A172 (cell line): ENCODE results near the gene EPHB1. TPM values are rescaled to one million over a fixed set of nuclear protein-coding genes. Genes with fewer than 3 reads are reported as not detected.

Experiments
- DNase-seq: peaks from one replicate; pipeline ENCODE4 v3.0.0-alpha.2; 2015; ENCODE audit warnings: low spot score
- total RNA-seq: library from RNA; depleted of rRNA; stranded (reverse); fragments of >200 nt; shearing (Covaris generic); gene quantifications from 2 replicates; pipeline ENCODE4 v1.2.3, GENCODE V29; 2014

EPHB1 gene
- total RNA-seq, 1 experiment from 2014 or later, result not detected

GRCh38 chr3:135242285-135242684, 447.2 kb downstream of the EPHB1 start:
- no peak for DNase-seq

GRCh38 chr3:135243616-135244015, 448.6 kb downstream of the EPHB1 start:
- DNase-seq, result no peak

- DNase-seq, result no peak
These were observed 451.0 kb downstream of the EPHB1 start for GRCh38 chr3:135246027-135246426.

GRCh38 chr3:135248213-135248612, 453.2 kb downstream of the EPHB1 start:
- no peak for DNase-seq

DNA sequence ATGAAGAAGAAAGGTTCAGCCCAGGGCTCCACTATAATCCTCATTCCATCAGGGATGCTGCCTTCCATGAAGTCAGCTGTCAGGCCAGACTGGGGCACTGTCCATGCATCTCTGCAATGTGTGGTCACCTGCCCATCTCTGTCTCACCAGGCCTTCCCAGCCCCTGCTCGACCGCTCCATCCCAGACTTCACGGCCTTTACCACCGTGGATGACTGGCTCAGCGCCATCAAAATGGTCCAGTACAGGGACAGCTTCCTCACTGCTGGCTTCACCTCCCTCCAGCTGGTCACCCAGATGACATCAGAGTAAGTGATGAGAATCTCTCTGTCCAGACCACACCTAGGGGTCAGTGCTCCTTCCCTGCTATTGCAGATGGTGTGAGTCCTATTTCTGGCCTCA, 454.1 kb downstream of the EPHB1 start:
- DNase-seq, result no peak

GRCh38 chr3:135258916-135259315, 463.9 kb downstream of the EPHB1 start:
- DNase-seq, result no peak

- DNase-seq, result no peak
These were observed 465.0 kb downstream of the EPHB1 start for GRCh38 chr3:135260025-135260424.

DNA sequence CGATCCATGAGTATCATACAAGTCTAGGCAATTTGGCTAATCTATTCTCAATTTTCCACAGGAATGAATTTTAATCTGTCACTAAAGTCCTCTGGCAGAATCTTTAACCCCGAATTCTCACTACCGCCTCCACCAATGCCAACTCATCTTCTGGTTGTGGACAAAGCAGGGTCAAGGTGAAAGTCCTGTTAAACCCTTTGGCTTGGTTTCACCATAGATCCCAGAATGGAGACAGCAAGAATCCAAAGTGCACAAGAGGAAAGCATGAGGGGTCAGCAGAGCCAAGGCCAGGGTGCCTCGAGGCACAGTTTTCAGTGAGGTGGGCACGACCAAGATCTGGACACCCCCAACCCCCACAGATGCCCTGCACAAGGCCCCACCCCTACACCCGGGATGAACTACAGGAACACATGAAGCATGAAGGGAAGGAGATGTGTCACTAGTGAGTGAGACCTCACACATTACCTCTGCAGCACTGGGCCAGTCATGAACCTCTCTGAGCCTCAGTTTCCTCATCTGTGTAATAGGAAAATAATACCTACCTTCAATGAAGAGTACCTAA, 466.2 kb downstream of the EPHB1 start:
- no peak for DNase-seq

DNA sequence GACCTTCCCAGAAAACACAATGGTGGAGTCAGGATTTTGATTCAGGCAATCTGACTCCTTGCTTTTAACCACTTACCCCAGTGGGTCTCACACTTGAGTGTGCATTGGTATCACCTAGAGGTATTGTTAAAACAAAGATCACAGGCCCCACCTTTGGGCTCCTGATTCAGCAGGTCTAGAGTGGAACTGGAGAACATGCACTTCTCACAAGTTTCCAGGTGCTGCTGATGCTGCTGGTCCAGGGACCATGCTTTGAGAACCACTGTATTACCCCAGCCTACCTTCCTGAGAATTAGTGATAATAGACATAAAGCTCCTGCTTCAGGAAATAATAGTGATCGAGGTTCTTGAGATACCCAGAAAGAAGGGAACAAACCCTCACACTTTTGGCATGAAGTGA, 466.9 kb downstream of the EPHB1 start:
- DNase-seq, result no peak

- DNase-seq, result no peak
These were observed 467.4 kb downstream of the EPHB1 start for GRCh38 chr3:135262441-135262840.

DNA sequence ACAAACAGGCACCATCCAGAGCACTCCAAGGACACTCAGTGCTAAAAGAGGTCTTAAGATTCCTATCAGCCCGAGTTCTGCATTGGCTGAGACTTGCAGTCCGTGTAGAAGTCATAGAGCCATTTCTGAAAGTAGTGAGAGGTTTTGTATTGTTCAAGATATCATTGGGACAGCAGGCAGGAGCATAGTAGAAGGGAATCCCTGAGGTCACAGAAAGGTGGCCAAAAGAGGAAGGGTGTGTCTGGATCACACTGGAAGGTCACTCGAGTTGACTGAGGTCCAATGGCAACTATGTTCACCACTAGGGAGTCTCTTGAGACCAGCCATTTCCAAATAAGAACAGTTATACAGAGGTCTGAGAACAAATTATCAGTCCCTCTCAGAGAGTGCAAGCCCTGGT, 468.3 kb downstream of the EPHB1 start:
- no peak for DNase-seq

GRCh38 chr3:135267487-135267886, 472.4 kb downstream of the EPHB1 start:
- DNase-seq, result no peak

DNA sequence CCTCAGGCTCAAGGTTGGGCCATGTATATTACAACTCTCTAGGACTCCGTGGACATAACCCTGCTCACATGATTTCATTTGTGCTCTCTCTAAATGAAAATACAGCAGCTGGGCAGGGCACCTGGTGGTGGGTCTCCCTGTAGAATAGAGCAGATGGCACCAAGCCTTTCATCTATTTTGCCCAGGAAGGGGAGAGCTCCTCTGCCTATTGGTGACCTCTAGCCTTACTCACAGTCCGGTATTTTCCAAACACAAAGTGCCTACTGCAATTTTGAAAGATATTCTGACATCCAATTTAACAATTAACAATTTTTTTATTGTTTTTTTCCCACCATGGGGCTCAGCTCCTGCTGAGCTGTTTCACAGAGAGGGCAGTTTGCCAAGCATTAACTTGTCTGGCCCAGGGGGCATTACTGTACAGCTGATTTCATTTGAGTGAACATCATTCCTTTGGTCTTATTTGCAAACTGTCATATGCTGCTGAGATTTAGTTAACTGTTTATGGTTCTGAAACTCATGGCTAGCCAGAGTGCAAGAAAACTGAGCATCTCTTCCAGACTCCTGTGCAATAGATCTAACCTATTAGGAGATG, 474.0 kb downstream of the EPHB1 start:
- no peak for DNase-seq

GRCh38 chr3:135271177-135272025, 476.3 kb downstream of the EPHB1 start:
- DNase-seq, result no peak

GRCh38 chr3:135272026-135272669, 477.1 kb downstream of the EPHB1 start:
- DNase-seq, result no peak

DNA sequence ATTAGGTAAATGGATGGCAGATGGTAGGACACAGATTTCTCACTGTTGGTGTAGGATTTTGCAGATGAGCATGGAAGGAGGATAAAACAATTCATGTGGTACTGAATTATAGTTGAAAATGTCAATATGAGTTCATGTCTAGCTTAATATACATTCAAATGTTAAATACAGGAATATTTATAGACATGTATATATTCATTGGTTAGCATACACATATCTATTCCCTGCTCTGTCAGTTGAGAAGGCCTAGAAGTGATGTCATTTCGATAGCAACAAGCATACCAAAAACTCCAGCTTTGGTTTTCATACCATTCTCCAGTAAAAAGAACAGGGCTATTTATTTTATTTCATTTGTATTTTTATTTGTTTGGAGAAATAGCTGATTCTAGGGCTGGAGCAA, 497.1 kb downstream of the EPHB1 start:
- no peak for DNase-seq

DNA sequence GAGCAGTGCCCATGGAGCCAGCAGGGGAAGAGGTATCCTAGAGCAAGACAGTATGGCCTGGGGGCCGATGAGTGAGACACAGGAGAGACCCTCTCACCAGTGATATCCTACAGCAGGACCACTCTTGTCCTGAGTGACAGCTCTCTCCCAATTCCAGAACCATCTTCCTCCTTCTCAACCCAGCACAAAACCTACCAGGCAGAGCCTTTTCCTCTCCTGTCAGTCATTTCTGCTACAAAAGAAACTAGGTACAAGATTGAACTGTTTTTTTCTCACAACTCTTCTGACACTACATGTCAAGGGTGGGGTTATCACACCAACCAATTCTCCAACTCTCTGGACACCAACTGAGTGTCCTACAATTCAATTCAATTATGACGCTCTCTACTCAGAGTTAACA, 506.6 kb downstream of the EPHB1 start:
- no peak for DNase-seq

DNA sequence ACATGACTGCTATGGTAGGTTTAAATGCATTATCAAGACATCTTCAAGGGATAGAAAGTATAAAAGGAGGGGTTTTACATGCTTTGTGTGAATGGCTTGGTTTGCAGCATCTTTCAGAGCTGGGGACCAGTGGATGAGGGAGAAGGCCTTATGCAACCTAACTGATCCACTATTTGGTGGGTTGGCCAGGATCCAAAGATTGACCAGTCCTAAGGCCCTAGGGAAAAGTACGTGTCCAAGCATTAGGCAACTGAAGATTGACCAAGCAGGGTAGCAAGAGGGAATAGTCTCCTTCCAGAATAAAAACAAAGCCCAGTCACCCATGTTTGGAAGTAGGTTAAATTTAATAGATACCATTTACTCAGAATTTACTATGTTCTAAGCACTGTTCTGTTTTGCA, 509.3 kb downstream of the EPHB1 start:
- no peak for DNase-seq
